Measurements from ENCODE around the gene EBNA1BP2. TPM values are rescaled to one million over a fixed set of nuclear protein-coding genes. Genes with fewer than 3 reads are reported as not detected.
A peak's percentile ranks its signal among the peaks of the same experiment; 100 is the strongest.

The EBNA1BP2 gene
- total and polyA plus RNA-seq, 2 of the 13 experiments (the other 11 are each of a cell fraction or from before 2014, with no cell fraction given): 27.1 to 102 TPM

GRCh38 chr1:43199093-43199726, 27.1 kb upstream of the EBNA1BP2 start:
- TF ChIP-seq SMYD3 (CRISPR knock-in tag; IDR thresholded peaks at IDR 0.05) (no peak), PRMT3 (CRISPR knock-in tag; IDR thresholded peaks at IDR 0.05; ENCODE audit: borderline replicate concordance, low read depth) (no peak), ESRRA (CRISPR knock-in tag; IDR thresholded peaks at IDR 0.05; ENCODE audit: low read depth) (no peak), ZNF782 (CRISPR knock-in tag; IDR thresholded peaks at IDR 0.05; ENCODE audit: borderline replicate concordance) (no peak), ATF1 (CRISPR knock-in tag; IDR thresholded peaks at IDR 0.05) (no peak), RFXANK (CRISPR knock-in tag; IDR thresholded peaks at IDR 0.05) (no peak), SAFB2 (CRISPR knock-in tag; IDR thresholded peaks at IDR 0.05; ENCODE audit: borderline replicate concordance, low read depth) (no peak), ZFP82 (CRISPR knock-in tag; IDR thresholded peaks at IDR 0.05; ENCODE audit: borderline replicate concordance) (no peak), ZNF557 (CRISPR knock-in tag; IDR thresholded peaks at IDR 0.05) (no peak), ZFYVE20 (CRISPR knock-in tag; IDR thresholded peaks at IDR 0.05; ENCODE audit: borderline replicate concordance, low read depth) (no peak), GATAD1 (CRISPR knock-in tag; IDR thresholded peaks at IDR 0.05) (no peak), MEIS1 (CRISPR knock-in tag; IDR thresholded peaks at IDR 0.05; ENCODE audit: borderline replicate concordance) (no peak)
- TF ChIP-seq, protein P1, sequence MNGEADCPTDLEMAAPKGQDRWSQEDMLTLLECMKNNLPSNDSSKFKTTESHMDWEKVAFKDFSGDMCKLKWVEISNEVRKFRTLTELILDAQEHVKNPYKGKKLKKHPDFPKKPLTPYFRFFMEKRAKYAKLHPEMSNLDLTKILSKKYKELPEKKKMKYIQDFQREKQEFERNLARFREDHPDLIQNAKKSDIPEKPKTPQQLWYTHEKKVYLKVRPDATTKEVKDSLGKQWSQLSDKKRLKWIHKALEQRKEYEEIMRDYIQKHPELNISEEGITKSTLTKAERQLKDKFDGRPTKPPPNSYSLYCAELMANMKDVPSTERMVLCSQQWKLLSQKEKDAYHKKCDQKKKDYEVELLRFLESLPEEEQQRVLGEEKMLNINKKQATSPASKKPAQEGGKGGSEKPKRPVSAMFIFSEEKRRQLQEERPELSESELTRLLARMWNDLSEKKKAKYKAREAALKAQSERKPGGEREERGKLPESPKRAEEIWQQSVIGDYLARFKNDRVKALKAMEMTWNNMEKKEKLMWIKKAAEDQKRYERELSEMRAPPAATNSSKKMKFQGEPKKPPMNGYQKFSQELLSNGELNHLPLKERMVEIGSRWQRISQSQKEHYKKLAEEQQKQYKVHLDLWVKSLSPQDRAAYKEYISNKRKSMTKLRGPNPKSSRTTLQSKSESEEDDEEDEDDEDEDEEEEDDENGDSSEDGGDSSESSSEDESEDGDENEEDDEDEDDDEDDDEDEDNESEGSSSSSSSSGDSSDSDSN (CRISPR knock-in tag; IDR thresholded peaks at IDR 0.05): no peak
- TF ChIP-seq, protein P2, sequence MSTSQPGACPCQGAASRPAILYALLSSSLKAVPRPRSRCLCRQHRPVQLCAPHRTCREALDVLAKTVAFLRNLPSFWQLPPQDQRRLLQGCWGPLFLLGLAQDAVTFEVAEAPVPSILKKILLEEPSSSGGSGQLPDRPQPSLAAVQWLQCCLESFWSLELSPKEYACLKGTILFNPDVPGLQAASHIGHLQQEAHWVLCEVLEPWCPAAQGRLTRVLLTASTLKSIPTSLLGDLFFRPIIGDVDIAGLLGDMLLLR (CRISPR knock-in tag; IDR thresholded peaks at IDR 0.05): no peak
- TF ChIP-seq, protein P3, sequence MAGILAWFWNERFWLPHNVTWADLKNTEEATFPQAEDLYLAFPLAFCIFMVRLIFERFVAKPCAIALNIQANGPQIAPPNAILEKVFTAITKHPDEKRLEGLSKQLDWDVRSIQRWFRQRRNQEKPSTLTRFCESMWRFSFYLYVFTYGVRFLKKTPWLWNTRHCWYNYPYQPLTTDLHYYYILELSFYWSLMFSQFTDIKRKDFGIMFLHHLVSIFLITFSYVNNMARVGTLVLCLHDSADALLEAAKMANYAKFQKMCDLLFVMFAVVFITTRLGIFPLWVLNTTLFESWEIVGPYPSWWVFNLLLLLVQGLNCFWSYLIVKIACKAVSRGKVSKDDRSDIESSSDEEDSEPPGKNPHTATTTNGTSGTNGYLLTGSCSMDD (CRISPR knock-in tag; IDR thresholded peaks at IDR 0.05): no peak
- FAIRE-seq: no peak
- ChIA-PET CTCF (ENCODE audit: low intra/inter-chr PET ratio, low total read pairs) (no interaction called here), POLR2A (no interaction called here)
- in situ Hi-C loops (cut with HindIII; ENCODE audit: extremely low pct_ligation_motif_present, low pct_unique_long_range_greater_than_20kb): no loop called here
- Histone ChIP-seq H3K36me3 (replicated peaks in 1 of 2; ENCODE audit: control insufficient read depth in 1 of 2, insufficient read depth in 2 of 2, low read length in 2 of 2) (no peaks in the 10 kb centered on the region), H3K27ac (ENCODE audit: extremely low read length, insufficient read depth, low read length) (no peak overlapping the region), H3K4me1 (ENCODE audit: insufficient read depth, low read length) (peaks cover 28% of the 10 kb centered on the region), H3K27me3 (ENCODE audit: control insufficient read depth in 1 of 2, insufficient read depth in 2 of 2, low read length in 2 of 2) (no peaks in the 10 kb centered on the region), H3K79me2 (ENCODE audit: insufficient read depth, low read length) (no peaks in the 10 kb centered on the region), H2AFZ (ENCODE audit: low read length) (no peak overlapping the region), H3K4me3 (replicated peaks in 1 of 3; ENCODE audit: insufficient read depth in 1 of 3, low read depth in 2 of 3, low read length in 3 of 3) (no peak overlapping the region), H4K20me1 (ENCODE audit: insufficient read depth, low read length) (no peaks in the 10 kb centered on the region), H3K9ac (ENCODE audit: insufficient read depth, low read depth, low read length) (no peak overlapping the region), H3K4me2 (ENCODE audit: low read depth, low read length) (peak overlapping the region; percentile 28; the same call in 1 of the 2 replicates), H3K9me3 (ENCODE audit: low read length) (peaks cover 6% of the 10 kb centered on the region; the same call in 1 of the 2 replicates)
- WGBS (ENCODE audit: low lambda C conversion rate): 32% methylated on average over 8 of the region's 8 CpGs
- DNase-seq (ENCODE audit: low spot score): no peak
- intact Hi-C loops (cut with micrococcal nuclease; ENCODE audit: unreplicated experiment): no loop called here
- no TSS peak for BruUV-seq (replicated peaks)
- ATAC-seq: no peak; the same call in 2 of the 3 replicates
